Stimulated activated naive CD8-positive, alpha-beta T cell treated with anti-CD3 and anti-CD28 coated beads, Interleukin-15, amount 100 ng/mL, for 72 hours (primary cell): ENCODE measurements around the gene EGLN1.

Experiments used
- ATAC-seq: fragments of 150-1000 bp; cut with Tn5 transposase; 2 replicates; pipeline ENCODE4 v1.10.0; 2021; ENCODE audit warnings: mild to moderate bottlenecking, moderate library complexity
- DNase-seq, 2 donors: peaks; one replicate each; pipeline ENCODE4 v3.0.0; 2021 to 2022
- H3K27ac Mint-ChIP-seq, 2 donors: one replicate each; pipeline ENCODE4 v1.8.0; 2022; ENCODE audit warnings: mild to moderate bottlenecking in 2 of 2, mixed read lengths in 2 of 2, moderate library complexity in 2 of 2
- H3K27me3 Mint-ChIP-seq: one replicate; pipeline ENCODE4 v1.8.0; 2022; ENCODE audit warnings: mixed read lengths
- H3K4me1 Mint-ChIP-seq: one replicate; pipeline ENCODE4 v1.8.0; 2022; ENCODE audit warnings: mild to moderate bottlenecking, mixed read lengths
- H3K4me3 Mint-ChIP-seq, 2 donors: one replicate each; pipeline ENCODE4 v1.8.0; 2022; ENCODE audit warnings: mild to moderate bottlenecking in 2 of 2, mixed read lengths in 2 of 2, moderate library complexity in 1 of 2
- H3K9me3 Mint-ChIP-seq, 2 donors: one replicate each; pipeline ENCODE4 v1.8.0; 2022; ENCODE audit warnings: mixed read lengths in 2 of 2

The EGLN1 gene

GRCh38 chr1:231415018-231415583 is 7.0 kb downstream of the EGLN1 start:
- H3K27ac Mint-ChIP-seq, result no peak overlapping the region
- ATAC-seq (no peak), DNase-seq (no peak)
- H3K4me3 Mint-ChIP-seq, result no peak overlapping the region
- H3K4me1 Mint-ChIP-seq, result peaks cover 67% of the 10 kb centered on the region
- H3K27me3 Mint-ChIP-seq, result no peaks in the 10 kb centered on the region
- H3K9me3 Mint-ChIP-seq, result no peaks in the 10 kb centered on the region

DNA sequence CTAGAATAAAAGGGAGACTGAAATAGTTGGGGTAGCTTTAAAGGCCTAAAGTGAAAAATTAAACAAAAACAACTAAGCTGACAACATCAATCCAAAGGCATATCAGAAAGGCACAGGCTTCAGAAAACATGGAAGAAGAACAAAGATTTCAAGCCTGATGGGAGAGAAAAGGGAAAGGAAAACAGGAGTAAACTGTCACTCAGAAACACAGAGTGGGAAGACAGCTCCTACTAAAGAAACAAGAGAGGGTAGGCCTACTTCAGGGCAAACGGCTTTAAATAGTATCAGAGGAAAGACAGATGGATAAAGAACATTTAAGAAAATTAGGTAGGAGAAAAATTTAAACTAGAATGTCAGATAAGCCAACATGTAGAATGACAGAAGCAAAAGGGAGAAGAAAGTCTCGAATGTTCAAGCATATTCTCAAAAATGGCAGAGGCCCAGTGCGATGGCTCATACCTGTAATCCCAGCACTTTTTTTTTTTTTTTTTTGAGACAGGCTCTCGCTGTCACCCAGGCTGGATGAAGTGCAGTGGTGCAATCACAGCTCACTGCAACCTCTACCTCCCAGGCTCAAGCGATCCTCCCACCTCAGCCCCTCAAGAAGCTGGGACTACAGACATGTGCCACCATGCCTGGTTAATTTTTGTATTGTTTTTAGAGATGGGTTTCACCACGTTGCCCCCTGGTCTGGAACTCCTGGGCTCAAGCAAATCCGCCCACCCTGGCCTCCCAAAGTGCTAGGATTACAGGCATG is 7.6 kb downstream of the EGLN1 start:
- ATAC-seq (no peak), DNase-seq (no peak)
- Mint-ChIP-seq H3K4me3 (no peak overlapping the region), H3K4me1 (peaks cover 61% of the 10 kb centered on the region), H3K27ac (peak overlapping the region in 1 of 2 donors; percentile 13), H3K27me3 (no peaks in the 10 kb centered on the region), H3K9me3 (no peaks in the 10 kb centered on the region)

- no peak overlapping the region for H3K4me3 Mint-ChIP-seq
- peaks cover 57% of the 10 kb centered on the region for H3K4me1 Mint-ChIP-seq
Measured at GRCh38 chr1:231413749-231414082, 8.4 kb downstream of the EGLN1 start.

DNA sequence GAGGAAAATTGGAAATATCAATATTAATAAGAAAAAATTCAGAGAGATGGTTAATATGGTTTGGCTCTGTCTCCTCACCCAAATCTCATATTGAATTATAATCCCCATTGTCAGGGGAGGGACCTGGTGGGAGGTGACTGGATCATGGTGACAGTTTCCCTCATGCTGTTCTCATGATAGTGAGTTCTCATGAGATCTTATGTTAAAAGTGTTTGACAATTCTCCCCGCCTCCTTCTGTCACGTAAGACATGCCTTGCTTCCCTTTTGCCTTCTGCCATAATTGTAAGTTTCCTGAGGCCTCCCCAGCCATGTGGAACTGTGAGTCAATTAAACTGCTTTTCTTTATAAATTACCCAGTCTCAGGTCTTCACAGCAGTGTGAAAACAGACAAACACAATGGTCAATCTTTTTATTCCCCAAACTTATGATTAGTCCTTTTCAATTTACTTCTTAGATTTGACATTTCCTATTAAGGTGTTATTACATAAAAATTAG is 11.0 kb downstream of the EGLN1 start:
- H3K27ac Mint-ChIP-seq, result no peak overlapping the region
- no peaks in the 10 kb centered on the region for H3K27me3 Mint-ChIP-seq
- H3K4me1 Mint-ChIP-seq, result peaks cover 41% of the 10 kb centered on the region
- H3K9me3 Mint-ChIP-seq, result no peaks in the 10 kb centered on the region
- no peak for DNase-seq
- no peak for ATAC-seq
- no peak overlapping the region for H3K4me3 Mint-ChIP-seq

More at GRCh38 chr1:231413749-231414082, 8.4 kb downstream of the EGLN1 start:
- Mint-ChIP-seq H3K27ac (no peak overlapping the region), H3K9me3 (no peaks in the 10 kb centered on the region), H3K27me3 (no peaks in the 10 kb centered on the region)
- ATAC-seq, result no peak
- no peak for DNase-seq

GRCh38 chr1:231410036-231410612 is 12.0 kb downstream of the EGLN1 start:
- H3K27me3 Mint-ChIP-seq, result no peaks in the 10 kb centered on the region
- no peak for DNase-seq
- no peaks in the 10 kb centered on the region for H3K9me3 Mint-ChIP-seq
- no peak overlapping the region for H3K27ac Mint-ChIP-seq
- ATAC-seq, result no peak
- no peak overlapping the region for H3K4me3 Mint-ChIP-seq
- peaks cover 48% of the 10 kb centered on the region for H3K4me1 Mint-ChIP-seq

DNA sequence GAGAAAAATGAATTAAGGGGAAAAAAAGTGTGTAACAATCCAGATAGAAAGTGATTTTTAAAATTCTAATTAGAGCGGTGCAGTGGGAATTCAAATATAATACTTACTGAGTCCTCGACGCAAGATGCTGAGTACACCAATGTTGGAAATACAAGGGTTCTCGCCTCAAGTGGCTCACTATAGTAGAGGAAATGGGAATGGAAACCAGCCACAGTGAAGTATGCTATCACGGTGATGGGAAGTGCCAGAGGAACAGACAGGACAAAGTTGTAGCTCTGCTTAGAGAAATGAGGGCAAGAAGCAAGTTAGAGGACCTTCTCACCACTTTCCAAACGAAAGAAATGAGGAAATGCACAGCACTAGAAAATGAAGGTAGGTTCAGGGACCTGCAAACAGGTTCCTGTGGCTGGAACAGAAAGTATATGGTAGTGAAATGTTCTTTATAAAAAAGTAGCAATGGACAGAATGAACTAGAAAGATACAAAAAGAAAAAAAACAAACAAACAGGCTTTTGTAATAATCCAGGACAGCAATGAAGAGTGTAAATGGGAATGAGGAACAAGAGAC is 13.5 kb downstream of the EGLN1 start:
- H3K9me3 Mint-ChIP-seq, result no peaks in the 10 kb centered on the region
- peaks cover 34% of the 10 kb centered on the region for H3K4me1 Mint-ChIP-seq
- H3K27me3 Mint-ChIP-seq, result no peaks in the 10 kb centered on the region
- ATAC-seq (no peak), DNase-seq (no peak)
- no peak overlapping the region for H3K27ac Mint-ChIP-seq
- H3K4me3 Mint-ChIP-seq, result no peak overlapping the region

DNA sequence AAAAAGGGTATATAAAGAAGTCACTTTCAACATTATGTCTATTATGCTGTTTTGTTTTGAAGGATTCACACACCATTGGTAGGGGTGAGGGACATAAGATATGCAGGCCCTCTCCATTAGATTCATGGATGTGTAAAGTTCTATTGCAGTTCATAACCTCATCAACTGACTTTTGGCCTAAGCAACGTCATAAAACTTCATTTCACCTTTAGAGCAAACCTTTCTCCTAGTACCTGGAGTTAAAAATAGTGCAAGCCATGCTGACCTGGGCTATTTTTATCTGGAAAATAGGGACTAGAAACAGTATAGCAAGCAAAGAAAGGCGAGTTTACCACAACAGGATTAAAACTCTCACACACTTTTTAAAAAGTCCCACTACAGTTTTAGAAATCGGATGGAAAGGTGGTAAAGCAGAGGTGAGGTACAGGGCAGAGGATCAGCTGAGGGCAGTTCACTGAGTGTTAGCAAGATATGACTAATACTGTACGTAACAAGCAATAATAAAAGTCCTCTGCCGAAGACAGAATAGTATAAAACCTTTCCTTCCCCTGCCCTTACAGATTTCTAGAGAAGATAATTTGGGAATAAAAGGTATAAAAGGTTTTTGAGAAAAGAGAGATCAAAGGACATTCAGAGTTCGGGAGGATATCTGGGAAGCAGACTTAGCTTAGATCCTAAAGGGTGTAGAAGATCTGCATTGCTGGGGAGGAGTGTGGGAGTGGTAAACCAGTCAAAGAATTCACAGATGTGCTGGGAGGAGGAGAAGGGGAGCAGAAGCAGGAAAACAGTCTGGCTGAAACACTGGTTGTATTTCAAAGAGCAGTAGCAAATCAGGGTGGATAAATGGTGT is 14.3 kb downstream of the EGLN1 start:
- Mint-ChIP-seq H3K4me3 (no peak overlapping the region), H3K27ac (no peak overlapping the region), H3K27me3 (no peaks in the 10 kb centered on the region), H3K4me1 (peaks cover 26% of the 10 kb centered on the region), H3K9me3 (no peaks in the 10 kb centered on the region)
- ATAC-seq, result peak; percentile 65
- DNase-seq, result no peak

DNA sequence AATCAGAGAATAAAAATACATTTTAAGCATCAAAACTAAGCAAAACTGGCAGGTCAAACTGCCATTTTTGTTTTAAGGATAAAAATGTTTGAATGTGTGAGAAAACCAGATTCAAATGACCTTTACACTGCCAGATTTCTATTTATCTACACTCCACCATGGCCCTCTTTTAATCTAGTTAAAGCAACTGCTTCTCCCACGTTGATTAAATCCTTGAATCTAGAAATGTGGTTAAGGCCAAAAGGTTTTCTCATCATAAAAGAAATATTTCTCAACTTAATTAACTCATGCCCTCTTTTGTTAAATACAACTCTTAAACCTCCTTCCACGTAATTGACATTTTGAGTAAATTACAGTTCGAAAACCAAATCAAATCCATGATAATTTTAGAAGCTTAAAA is 15.0 kb downstream of the EGLN1 start:
- Mint-ChIP-seq H3K27ac (no peak overlapping the region), H3K4me3 (no peak overlapping the region)
- no peak for ATAC-seq

DNA sequence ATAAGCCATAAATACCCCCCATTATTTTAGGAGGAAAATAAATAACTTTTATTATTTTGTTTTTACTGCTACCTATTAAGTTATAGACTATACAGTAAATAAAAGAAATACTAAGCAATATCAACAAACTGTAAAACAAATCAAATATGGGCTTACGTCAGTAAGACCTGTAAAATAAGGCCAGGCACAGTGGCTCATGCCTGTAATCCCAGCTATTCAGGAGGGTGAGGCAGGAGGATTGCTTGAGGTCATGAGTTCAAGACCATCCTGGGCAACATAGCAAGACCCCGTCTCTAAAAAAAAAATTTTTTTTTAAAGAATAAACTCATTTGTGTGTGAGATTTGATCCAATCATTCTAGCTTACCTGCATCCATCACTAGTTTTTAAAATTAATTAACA is 17.8 kb downstream of the EGLN1 start:
- Mint-ChIP-seq H3K4me3 (no peak overlapping the region), H3K27ac (no peak overlapping the region), H3K27me3 (no peaks in the 10 kb centered on the region), H3K4me1 (peaks cover 15% of the 10 kb centered on the region), H3K9me3 (no peaks in the 10 kb centered on the region)
- no peak for DNase-seq
- no peak for ATAC-seq

More for the DNA sequence above, 15.0 kb downstream of the EGLN1 start:
- no peak for DNase-seq
- H3K9me3 Mint-ChIP-seq, result no peaks in the 10 kb centered on the region
- no peaks in the 10 kb centered on the region for H3K27me3 Mint-ChIP-seq
- peaks cover 19% of the 10 kb centered on the region for H3K4me1 Mint-ChIP-seq

DNA sequence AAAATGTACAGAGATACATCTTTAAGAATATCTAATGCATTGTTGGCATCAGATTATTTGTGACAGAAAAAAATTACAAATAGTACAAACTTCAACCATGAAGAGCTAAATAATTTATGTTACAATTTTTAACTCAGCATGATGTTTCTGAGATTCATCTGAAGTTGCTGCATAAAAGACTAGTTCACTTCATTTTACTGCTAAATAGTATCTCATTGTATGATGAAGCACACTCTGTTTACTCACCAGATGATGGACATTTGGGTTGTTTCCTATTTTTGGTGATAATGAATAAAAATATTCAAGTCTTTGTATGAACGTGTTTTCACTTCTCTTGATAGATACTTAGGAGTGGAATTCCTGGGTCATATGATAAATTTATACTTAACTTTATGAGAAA is 20.6 kb downstream of the EGLN1 start:
- Mint-ChIP-seq H3K9me3 (no peaks in the 10 kb centered on the region), H3K4me1 (peaks cover 33% of the 10 kb centered on the region), H3K27me3 (no peaks in the 10 kb centered on the region), H3K4me3 (no peak overlapping the region), H3K27ac (no peak overlapping the region)
- no peak for DNase-seq
- no peak for ATAC-seq

- Mint-ChIP-seq H3K4me1 (peaks cover 37% of the 10 kb centered on the region), H3K27me3 (no peaks in the 10 kb centered on the region), H3K9me3 (no peaks in the 10 kb centered on the region), H3K4me3 (no peak overlapping the region), H3K27ac (no peak overlapping the region)
- ATAC-seq (no peak), DNase-seq (no peak)
Measured at GRCh38 chr1:231397886-231398671, 24.0 kb downstream of the EGLN1 start.

- ATAC-seq (no peak), DNase-seq (no peak)
- Mint-ChIP-seq H3K27ac (no peak overlapping the region), H3K4me1 (peaks cover 42% of the 10 kb centered on the region), H3K4me3 (no peak overlapping the region), H3K9me3 (no peaks in the 10 kb centered on the region), H3K27me3 (no peaks in the 10 kb centered on the region)
Measured at GRCh38 chr1:231396643-231397042, 25.4 kb downstream of the EGLN1 start.

GRCh38 chr1:231395998-231396390 is 26.1 kb downstream of the EGLN1 start:
- no peak for DNase-seq
- H3K4me1 Mint-ChIP-seq, result peaks cover 44% of the 10 kb centered on the region

DNA sequence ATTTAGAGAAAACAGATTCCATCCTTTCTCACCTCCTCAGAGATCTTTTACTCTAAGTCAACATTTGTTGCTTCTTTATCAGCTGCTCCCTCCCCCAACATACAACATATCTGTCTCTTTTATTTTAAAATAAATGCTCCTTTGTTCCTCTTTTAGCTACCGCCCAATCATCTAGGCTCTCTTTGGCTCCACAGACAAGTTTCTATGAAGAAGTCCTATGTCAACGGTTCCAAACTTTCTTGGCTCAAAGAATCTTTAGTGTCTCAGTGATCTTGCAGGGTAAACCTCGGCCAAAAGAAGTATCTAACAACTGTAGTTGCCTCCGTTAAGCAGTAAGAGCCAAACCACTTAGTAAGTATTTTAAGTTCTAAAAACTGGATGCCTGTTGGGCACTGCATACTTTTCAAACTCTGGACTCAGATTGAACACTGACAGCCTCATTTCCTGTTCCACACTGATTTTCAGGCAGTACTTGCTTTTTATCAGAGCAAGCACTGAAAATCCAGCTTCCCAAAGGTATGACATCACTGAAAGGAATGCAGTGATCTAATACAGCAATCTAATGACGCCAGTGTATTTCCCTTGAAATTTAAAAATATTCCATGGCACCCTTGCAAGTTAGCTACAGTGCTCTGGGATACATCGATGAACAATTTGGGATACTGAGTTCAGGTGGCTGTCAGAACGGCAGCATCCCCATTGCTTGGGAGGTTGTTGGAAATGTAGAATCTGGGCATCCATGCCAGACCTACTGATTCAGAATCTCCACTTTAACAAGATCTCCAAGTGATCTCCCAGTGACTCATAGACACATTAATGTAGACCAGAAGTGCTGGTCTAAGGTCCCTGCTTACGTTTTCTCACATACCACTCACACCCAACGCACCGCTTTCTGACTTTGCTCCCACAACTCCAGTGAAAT is 26.8 kb downstream of the EGLN1 start:
- ATAC-seq (no peak), DNase-seq (no peak)
- H3K9me3 Mint-ChIP-seq, result no peaks in the 10 kb centered on the region
- H3K4me1 Mint-ChIP-seq, result peaks cover 51% of the 10 kb centered on the region
- H3K4me3 Mint-ChIP-seq, result no peak overlapping the region
- H3K27me3 Mint-ChIP-seq, result no peaks in the 10 kb centered on the region
- H3K27ac Mint-ChIP-seq, result no peak overlapping the region

More at GRCh38 chr1:231395998-231396390, 26.1 kb downstream of the EGLN1 start:
- no peaks in the 10 kb centered on the region for H3K9me3 Mint-ChIP-seq
- no peak for ATAC-seq
- no peak overlapping the region for H3K27ac Mint-ChIP-seq
- H3K4me3 Mint-ChIP-seq, result no peak overlapping the region
- H3K27me3 Mint-ChIP-seq, result no peaks in the 10 kb centered on the region
